Mononuclear cell (primary cell): ENCODE data around the gene CNGB1. TPM values are rescaled to one million over a fixed set of nuclear protein-coding genes. Genes with fewer than 3 reads are reported as not detected.
"Not testable (repeated sequence)": the region's sequence is repeated elsewhere in the genome, so short reads cannot be mapped to it uniquely, and the experiment has no call there.

Experiments
- H3K27me3 ChIP-seq: 2 replicates; pipeline ENCODE4 v1.6.0; 2011; ENCODE audit warnings: low read length, control low read depth; ENCODE audit not compliant: insufficient read depth
- H3K4me1 ChIP-seq: 2 replicates; pipeline ENCODE4 v1.5.1; 2011; ENCODE audit warnings: mild to moderate bottlenecking, low read length, control low read depth; ENCODE audit not compliant: insufficient read depth
- H3K4me3 ChIP-seq: 2 replicates; pipeline ENCODE4 v1.5.1; 2011; ENCODE audit warnings: mild to moderate bottlenecking, low read length, moderate library complexity
- H3K9me3 ChIP-seq: 2 replicates; pipeline ENCODE4 v1.5.1; 2011; ENCODE audit warnings: low read depth, mild to moderate bottlenecking, control low read depth, low read length
- total RNA-seq: library from RNA; depleted of rRNA; stranded (reverse); fragments of >200 nt; gene quantifications from one replicate; pipeline ENCODE4 v1.2.3, GENCODE V29; 2012

The CNGB1 gene
- total RNA-seq, 1 donor = not detected

- Histone ChIP-seq H3K4me3 (no peak overlapping the region), H3K27me3 (no peaks in the 10 kb centered on the region), H3K4me1 (no peaks in the 10 kb centered on the region)
Observed at GRCh38 chr16:57876210-57876609, 94.7 kb downstream of the CNGB1 start.

GRCh38 chr16:57875347-57875746 lies 95.6 kb downstream of the CNGB1 start:
- Histone ChIP-seq H3K9me3 (no peaks in the 10 kb centered on the region), H3K27me3 (no peaks in the 10 kb centered on the region), H3K4me3 (no peak overlapping the region)

More at GRCh38 chr16:57876210-57876609, 94.7 kb downstream of the CNGB1 start:
- H3K9me3 ChIP-seq = no peaks in the 10 kb centered on the region

GRCh38 chr16:57873218-57873617 lies 97.7 kb downstream of the CNGB1 start:
- Histone ChIP-seq H3K4me1 (no peaks in the 10 kb centered on the region), H3K27me3 (no peaks in the 10 kb centered on the region), H3K4me3 (no peak overlapping the region), H3K9me3 (no peaks in the 10 kb centered on the region)

More at GRCh38 chr16:57875347-57875746, 95.6 kb downstream of the CNGB1 start:
- H3K4me1 ChIP-seq = no peaks in the 10 kb centered on the region

GRCh38 chr16:57872764-57873163 lies 98.2 kb downstream of the CNGB1 start:
- not testable (repeated sequence) for H3K27me3 ChIP-seq, H3K9me3 ChIP-seq, H3K4me3 ChIP-seq, H3K4me1 ChIP-seq

- Histone ChIP-seq H3K4me3 (no peak overlapping the region), H3K4me1 (no peaks in the 10 kb centered on the region), H3K9me3 (no peaks in the 10 kb centered on the region), H3K27me3 (no peaks in the 10 kb centered on the region)
Observed at GRCh38 chr16:57871456-57871855, 99.5 kb downstream of the CNGB1 start.

- Histone ChIP-seq H3K4me1 (no peaks in the 10 kb centered on the region), H3K9me3 (no peaks in the 10 kb centered on the region), H3K27me3 (no peaks in the 10 kb centered on the region), H3K4me3 (no peak overlapping the region)
Observed at GRCh38 chr16:57870753-57871454, 100.0 kb downstream of the CNGB1 start.

- no peaks in the 10 kb centered on the region for H3K4me1 ChIP-seq
- H3K27me3 ChIP-seq = no peaks in the 10 kb centered on the region
- H3K9me3 ChIP-seq = no peaks in the 10 kb centered on the region
- no peak overlapping the region for H3K4me3 ChIP-seq
Observed at GRCh38 chr16:57868913-57869520, 101.9 kb downstream of the CNGB1 start.

GRCh38 chr16:57867000-57867561 lies 103.8 kb downstream of the CNGB1 start:
- Histone ChIP-seq H3K9me3 (no peaks in the 10 kb centered on the region), H3K4me3 (no peak overlapping the region), H3K27me3 (no peaks in the 10 kb centered on the region), H3K4me1 (no peaks in the 10 kb centered on the region)

- no peaks in the 10 kb centered on the region for H3K4me1 ChIP-seq
- no peaks in the 10 kb centered on the region for H3K27me3 ChIP-seq
- H3K9me3 ChIP-seq = no peaks in the 10 kb centered on the region
- H3K4me3 ChIP-seq = no peak overlapping the region
Observed at GRCh38 chr16:57866529-57866918, 104.4 kb downstream of the CNGB1 start.

GRCh38 chr16:57865746-57866528 lies 105.0 kb downstream of the CNGB1 start:
- Histone ChIP-seq H3K4me3 (no peak overlapping the region), H3K27me3 (no peaks in the 10 kb centered on the region), H3K9me3 (no peaks in the 10 kb centered on the region), H3K4me1 (no peaks in the 10 kb centered on the region)

GRCh38 chr16:57863434-57864160 lies 107.3 kb downstream of the CNGB1 start:
- Histone ChIP-seq H3K4me1 (no peaks in the 10 kb centered on the region), H3K9me3 (no peaks in the 10 kb centered on the region), H3K27me3 (no peaks in the 10 kb centered on the region), H3K4me3 (no peak overlapping the region)

GRCh38 chr16:57862698-57863433 lies 108.1 kb downstream of the CNGB1 start:
- H3K4me1 ChIP-seq = no peaks in the 10 kb centered on the region
- no peaks in the 10 kb centered on the region for H3K9me3 ChIP-seq
- no peak overlapping the region for H3K4me3 ChIP-seq
- no peaks in the 10 kb centered on the region for H3K27me3 ChIP-seq

GRCh38 chr16:57859331-57859730 lies 111.6 kb downstream of the CNGB1 start:
- no peaks in the 10 kb centered on the region for H3K4me1 ChIP-seq
- no peak overlapping the region for H3K4me3 ChIP-seq
- H3K27me3 ChIP-seq = no peaks in the 10 kb centered on the region

GRCh38 chr16:57858635-57859034 lies 112.3 kb downstream of the CNGB1 start:
- Histone ChIP-seq H3K4me1 (no peaks in the 10 kb centered on the region), H3K4me3 (no peak overlapping the region), H3K9me3 (no peaks in the 10 kb centered on the region), H3K27me3 (no peaks in the 10 kb centered on the region)

More at GRCh38 chr16:57859331-57859730, 111.6 kb downstream of the CNGB1 start:
- no peaks in the 10 kb centered on the region for H3K9me3 ChIP-seq
